Measurements from ENCODE around the gene DRAP1. TPM values are rescaled to one million over a fixed set of nuclear protein-coding genes. Genes with fewer than 3 reads are reported as not detected.
A peak's percentile ranks its signal among the peaks of the same experiment; 100 is the strongest.

DRAP1 gene
- total RNA-seq, 1 donor from 2014 or later: 59.2 TPM

GRCh38 chr11:65871811-65872548, 47.2 kb upstream of the DRAP1 start:
- Histone ChIP-seq H3K4me3 (peak overlapping the region; percentile 58 to 76), H3K4me1 (peaks cover 33% of the 10 kb centered on the region), H3K27ac (peak overlapping the region; percentile 87), H3K27me3 (no peaks in the 10 kb centered on the region), H3K36me3 (peaks cover 0 to 9% of the 10 kb centered on the region in 2 donors), H3K9me3 (no peaks in the 10 kb centered on the region)
- intact Hi-C loops (cut with DNase I): no loop called here
- TF ChIP-seq POLR2AphosphoS5 (IDR thresholded peaks at IDR 0.05; ENCODE audit: insufficient read depth in 1 of 2, low read depth in 1 of 2): peak in 1 of 2 donors; percentile 25
- no peak for TF ChIP-seq POLR2A (IDR thresholded peaks at IDR 0.05)
- no peak for TF ChIP-seq CTCF (IDR thresholded peaks at IDR 0.05)
- DNase-seq (ENCODE audit: extremely low spot score in 2 of 2): no peak

GRCh38 chr11:65872586-65873317, 46.5 kb upstream of the DRAP1 start, which contains the start of gene EFEMP2:
TSS of gene EFEMP2 (minus strand) at chr11:65872800. CDS start at chr11:65872354, 446 bp downstream.
- H3K27me3 ChIP-seq: no peaks in the 10 kb centered on the region
- H3K9me3 ChIP-seq: no peaks in the 10 kb centered on the region
- H3K4me1 ChIP-seq: peaks cover 33% of the 10 kb centered on the region
- H3K4me3 ChIP-seq: peak within 1 kb of the TSS; percentile 58 to 76
- TF ChIP-seq POLR2A (IDR thresholded peaks at IDR 0.05): no peak
- TF ChIP-seq POLR2AphosphoS5 (IDR thresholded peaks at IDR 0.05; ENCODE audit: insufficient read depth in 1 of 2, low read depth in 1 of 2): no peak
- TF ChIP-seq CTCF (IDR thresholded peaks at IDR 0.05): no peak
- peaks cover 0 to 7% of the 10 kb centered on the region in 2 donors for H3K36me3 ChIP-seq
- peak within 1 kb of the TSS; percentile 87 for H3K27ac ChIP-seq
- DNase-seq (ENCODE audit: extremely low spot score in 2 of 2): no peak
- intact Hi-C loops (cut with DNase I): no loop called here

GRCh38 chr11:65873318-65874156, 45.7 kb upstream of the DRAP1 start:
- no peaks in the 10 kb centered on the region for H3K27me3 ChIP-seq
- DNase-seq (ENCODE audit: extremely low spot score in 2 of 2): no peak
- intact Hi-C loops (cut with DNase I): no loop called here

GRCh38 chr11:65879617-65880016, 39.6 kb upstream of the DRAP1 start, which contains the start of gene CTSW:
TSS of gene CTSW (plus strand) at chr11:65879837. CDS start at chr11:65879855, 18 bp downstream.
- peaks cover 0 to 25% of the 10 kb centered on the region in 2 donors for H3K36me3 ChIP-seq
- TF ChIP-seq POLR2A (IDR thresholded peaks at IDR 0.05): no peak
- no peak for TF ChIP-seq POLR2AphosphoS5 (IDR thresholded peaks at IDR 0.05; ENCODE audit: insufficient read depth in 1 of 2, low read depth in 1 of 2)
- TF ChIP-seq CTCF (IDR thresholded peaks at IDR 0.05): no peak
- H3K9me3 ChIP-seq: no peaks in the 10 kb centered on the region
- H3K27ac ChIP-seq: no peak within 1 kb of the TSS
- intact Hi-C loops (cut with DNase I): loop anchor here (5.0 kb wide), 1 partner anchor 38 kb away; the partner anchor contains the start of genes C11orf68 and DRAP1
- H3K4me3 ChIP-seq: no peak within 1 kb of the TSS
- DNase-seq (ENCODE audit: extremely low spot score in 2 of 2): no peak
- H3K4me1 ChIP-seq: peaks cover 6% of the 10 kb centered on the region
- no peaks in the 10 kb centered on the region for H3K27me3 ChIP-seq

More at GRCh38 chr11:65873318-65874156, 45.7 kb upstream of the DRAP1 start:
- Histone ChIP-seq H3K4me1 (peaks cover 33% of the 10 kb centered on the region), H3K4me3 (peak overlapping the region; percentile 58 to 76), H3K36me3 (no peaks in the 10 kb centered on the region), H3K27ac (peak overlapping the region; percentile 87), H3K9me3 (no peaks in the 10 kb centered on the region)
- TF ChIP-seq POLR2AphosphoS5 (IDR thresholded peaks at IDR 0.05; ENCODE audit: insufficient read depth in 1 of 2, low read depth in 1 of 2): peak; percentile 95 to 100
- TF ChIP-seq CTCF (IDR thresholded peaks at IDR 0.05): no peak
- peak in 1 of 2 donors; percentile 94 for TF ChIP-seq POLR2A (IDR thresholded peaks at IDR 0.05)
